Pancreas (tissue), 10 donors: ENCODE measurements around the gene IMMT. TPM values are rescaled to one million over a fixed set of nuclear protein-coding genes. Genes with fewer than 3 reads are reported as not detected.

Experiments used
- ATAC-seq, 4 donors: fragments of 200-7000 bp; cut with Tn5 transposase; one replicate each; pipeline versions ENCODE4 v1.8.0 to v1.9.1; 2020; ENCODE audit warnings: mild to moderate bottlenecking in 4 of 4, moderate library complexity in 4 of 4
- DNase-seq, 6 donors: peaks; one replicate each; pipeline ENCODE4 v3.0.0-alpha.2; 2020
- FAIRE-seq: peaks from 2 replicates; lab custom pipeline; 2012; peaks lifted over from hg19 to GRCh38; lab: Jason Lieb, UNC
- H3K27ac ChIP-seq, 4 donors: fragments of 200-600 bp; sonication (generic); 1 replicate in 3 of 4; 2 replicates in 1 of 4; pipeline versions ENCODE4 v1.5.0 to v1.8.0; 2020
- H3K27me3 ChIP-seq, 4 donors: fragments of 200-600 bp; one replicate each; pipeline ENCODE4 v1.8.0; 2021
- H3K36me3 ChIP-seq, 3 donors: fragments of 200-600 bp; sonication (generic) in 1 of 3; one replicate each; pipeline versions ENCODE4 v1.5.0 to v1.8.0; 2020 to 2021
- H3K4me1 ChIP-seq, 3 donors: fragments of 200-600 bp; one replicate each; pipeline ENCODE4 v1.8.0; 2021
- H3K4me3 ChIP-seq, 4 donors: fragments of 200-600 bp; sonication (generic) in 2 of 4; one replicate each; pipeline versions ENCODE4 v1.5.0 to v1.8.0; 2020 to 2021
- H3K9me3 ChIP-seq, 4 donors: fragments of 200-600 bp; one replicate each; pipeline ENCODE4 v1.8.0; 2021
- WGBS, 2 donors: extraction: QIAGEN DNeasy Blood & Tissue Kit; methylation state at CpG; one replicate each; pipeline ENCODE4 v1.1.7; 2013; 5-methylcytosine and 5-hydroxymethylcytosine counted together
- intact Hi-C, 3 donors: fragments of 100-400 bp; cut with DNase I; formaldehyde crosslinking; loops; one replicate each; pipeline versions ENCODE4 v1.11.1 to v1.14.2; 2022
- microRNA-seq, 2 donors: library from miRNA; unstranded; fragments of <30 nt; microRNA quantifications; one replicate each; pipeline versions ENCODE4 to v1.1.0, GENCODE V29; 2019 to 2020
- polyA plus RNA-seq, 2 donors: library from polyadenylated mRNA; stranded (reverse); fragments of 200-250 nt; gene quantifications; one replicate each; pipeline ENCODE4 v1.2.3, GENCODE V29; 2013
- total RNA-seq, 6 donors: library from RNA; stranded (reverse); fragmentation: NEBNext Ultra II Directional in 4 of 6; extraction: Animal tissue kit (Norgen Biotek cat#: 25700) in 4 of 6; gene quantifications; one replicate each; pipeline versions ENCODE4 v1.2.1 to v1.2.4, GENCODE V29; 2021 to 2023
- TF ChIP-seq, protein P1 (sequence below), 4 donors: fragments of 200-600 bp; sonication (generic) in 3 of 4; IDR thresholded peaks; one replicate each; pipeline versions ENCODE4 v1.5.0 to v1.8.0; 2021; ENCODE audit warnings: antibody characterized with exemption in 4 of 4
- donor health status: healthy with polysubstance abuse.
- donor health status: DM: no; HTN: no; CAD: no; lungs with moderate emphysema.
- donor health status: DM: no; HTN: no; CAD: no.
- donor health status: control.
- donor health status: control.
- donor health status: Bipolar disorder and iron deficiency.
- donor health status: DM: yes; HTN: yes; CAD: no.
- donor health status: DM: no; HTN: no; CAD: no.
- donor health status: DM: no; HTN: no; CAD: no.
- donor health status: DM: yes; HTN: yes; CAD: no.

The IMMT gene
- total and polyA plus RNA-seq, 8 donors = 18.1 to 44.5 (median 37.7) TPM

DNA sequence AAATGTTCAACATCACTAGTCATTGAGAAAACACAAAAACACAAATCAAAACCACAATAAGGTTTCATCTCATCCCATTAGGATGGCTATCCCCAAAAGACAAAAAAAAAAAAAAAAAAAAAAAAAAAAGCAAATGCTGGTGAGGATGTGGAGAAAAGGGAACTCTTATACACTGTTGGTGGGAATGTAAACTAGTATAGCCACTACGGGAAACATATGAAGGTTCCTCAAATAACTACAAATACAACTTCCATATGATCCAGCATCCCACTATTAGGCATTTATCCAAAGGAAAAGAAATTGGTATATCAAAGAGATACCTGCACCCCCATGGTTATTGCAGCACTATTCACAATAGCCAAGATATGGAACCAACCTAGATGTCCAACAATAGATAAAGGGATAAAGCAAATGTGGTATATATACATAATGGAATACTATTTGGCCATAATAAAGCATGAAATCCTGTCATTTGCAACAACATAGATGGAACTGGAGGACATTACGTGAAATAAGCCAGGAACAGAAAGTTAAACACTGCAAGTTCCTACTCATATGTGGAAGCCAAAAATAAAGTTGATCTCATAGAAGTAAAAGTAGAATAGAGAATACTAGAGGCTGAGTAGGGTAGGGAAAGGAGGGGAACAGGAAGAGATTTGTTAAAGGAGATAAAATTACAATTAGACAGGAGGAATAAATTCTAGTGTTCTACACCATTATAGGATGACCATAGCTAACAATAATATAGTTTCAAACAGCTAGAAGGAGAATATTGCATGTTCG, 98.0 kb downstream of the IMMT start:
- no peak for ATAC-seq
- 94 to 98% methylated on average over 3 of the region's 3 CpGs for WGBS, 2 donors
- intact Hi-C loops = no loop called here
- FAIRE-seq = no peak
- Histone ChIP-seq H3K36me3 (peaks cover 0 to 21% (median 0%) of the 10 kb centered on the region in 3 donors), H3K27ac (no peak overlapping the region), H3K27me3 (no peaks in the 10 kb centered on the region), H3K4me3 (no peak overlapping the region), H3K4me1 (peaks cover 0 to 4% (median 0%) of the 10 kb centered on the region in 3 donors), H3K9me3 (no peaks in the 10 kb centered on the region)
- TF ChIP-seq, protein P1, sequence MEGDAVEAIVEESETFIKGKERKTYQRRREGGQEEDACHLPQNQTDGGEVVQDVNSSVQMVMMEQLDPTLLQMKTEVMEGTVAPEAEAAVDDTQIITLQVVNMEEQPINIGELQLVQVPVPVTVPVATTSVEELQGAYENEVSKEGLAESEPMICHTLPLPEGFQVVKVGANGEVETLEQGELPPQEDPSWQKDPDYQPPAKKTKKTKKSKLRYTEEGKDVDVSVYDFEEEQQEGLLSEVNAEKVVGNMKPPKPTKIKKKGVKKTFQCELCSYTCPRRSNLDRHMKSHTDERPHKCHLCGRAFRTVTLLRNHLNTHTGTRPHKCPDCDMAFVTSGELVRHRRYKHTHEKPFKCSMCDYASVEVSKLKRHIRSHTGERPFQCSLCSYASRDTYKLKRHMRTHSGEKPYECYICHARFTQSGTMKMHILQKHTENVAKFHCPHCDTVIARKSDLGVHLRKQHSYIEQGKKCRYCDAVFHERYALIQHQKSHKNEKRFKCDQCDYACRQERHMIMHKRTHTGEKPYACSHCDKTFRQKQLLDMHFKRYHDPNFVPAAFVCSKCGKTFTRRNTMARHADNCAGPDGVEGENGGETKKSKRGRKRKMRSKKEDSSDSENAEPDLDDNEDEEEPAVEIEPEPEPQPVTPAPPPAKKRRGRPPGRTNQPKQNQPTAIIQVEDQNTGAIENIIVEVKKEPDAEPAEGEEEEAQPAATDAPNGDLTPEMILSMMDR (IDR thresholded peaks at IDR 0.05) = no peak
- DNase-seq = no peak

DNA sequence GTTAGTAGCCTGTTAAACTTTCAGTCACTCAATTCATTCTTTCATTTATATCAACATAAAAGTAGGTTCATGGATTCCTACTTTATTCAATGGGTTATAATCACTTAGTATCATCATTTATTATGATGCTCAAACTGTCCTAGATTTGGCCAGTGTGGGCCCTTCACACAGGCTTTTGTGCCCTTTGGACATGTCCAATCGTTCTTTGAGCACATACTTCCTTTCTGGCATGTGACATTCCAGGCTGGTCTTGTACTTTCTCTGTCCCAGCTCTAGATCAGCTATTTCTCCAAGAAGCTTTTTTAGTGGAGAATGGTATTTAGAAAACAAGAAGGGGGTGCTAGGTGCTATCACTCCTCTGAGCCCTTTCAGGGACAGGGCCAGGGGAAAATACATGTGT, 101.0 kb downstream of the IMMT start:
- ATAC-seq = no peak
- FAIRE-seq = no peak
- intact Hi-C loops = no loop called here
- Histone ChIP-seq H3K4me3 (no peak overlapping the region), H3K27me3 (no peaks in the 10 kb centered on the region), H3K9me3 (no peaks in the 10 kb centered on the region), H3K36me3 (peaks cover 0 to 28% (median 0%) of the 10 kb centered on the region in 3 donors), H3K27ac (no peak overlapping the region), H3K4me1 (peaks cover 0 to 4% (median 0%) of the 10 kb centered on the region in 3 donors)
- TF ChIP-seq, protein P1 (IDR thresholded peaks at IDR 0.05) = no peak
- 60 to 68% methylated on average over 1 of the region's 1 CpG for WGBS, 2 donors
- no peak for DNase-seq

Small RNA genes within 50 kb of the gene (microRNA-seq; reads per million reads assigned to microRNA genes)
- 0 to 0.29 reads per million in 2 donors for gene MIR4779

Other genes with a start within 250 kb of the IMMT start
- gene POLR1A, start 89.6 kb downstream of the IMMT start, total RNA-seq = 10 to 100 TPM in 4 of 6 donors, 1 to 10 TPM in 2; 8.6 to 19.0 (median 15.3) TPM
- gene POLR1A, start 89.6 kb downstream of the IMMT start, polyA plus RNA-seq = 1 to 10 TPM; 3.9 to 5.0 TPM
- 10 to 100 TPM; 24.1 to 42.7 (median 30.4) TPM for gene PTCD3, start 89.2 kb downstream of the IMMT start, total RNA-seq
- 10 to 100 TPM; 15.8 to 32.1 TPM for gene PTCD3, start 89.2 kb downstream of the IMMT start, polyA plus RNA-seq
- gene MRPL35, start 4.0 kb upstream of the IMMT start, total RNA-seq = 10 to 100 TPM in 4 of 6 donors, 1 to 10 TPM in 2; 6.1 to 17.5 (median 13.9) TPM
- gene MRPL35, start 4.0 kb upstream of the IMMT start, polyA plus RNA-seq = 10 to 100 TPM in 1 of 2 donors, 1 to 10 TPM in 1; 9.1 to 12.0 TPM
- 1 to 10 TPM; 1.4 to 7.0 (median 4.4) TPM for gene REEP1, start 142.2 kb upstream of the IMMT start, total RNA-seq
- gene REEP1, start 142.2 kb upstream of the IMMT start, polyA plus RNA-seq = 1 to 10 TPM; 2.9 to 4.2 TPM
- 10 to 100 TPM; 21.6 to 35.4 (median 28.3) TPM for gene KDM3A, start 245.9 kb upstream of the IMMT start, total RNA-seq
- gene KDM3A, start 245.9 kb upstream of the IMMT start, polyA plus RNA-seq = 10 to 100 TPM; 15.4 to 23.0 TPM